Transverse colon (tissue), 4 donors: Measurements from ENCODE around the gene ACOT4. TPM values are rescaled to one million over a fixed set of nuclear protein-coding genes. Genes with fewer than 3 reads are reported as not detected.
A peak's percentile ranks its signal among the peaks of the same experiment; 100 is the strongest.
"Not testable (repeated sequence)": the region's sequence is repeated elsewhere in the genome, so short reads cannot be mapped to it uniquely, and the experiment has no call there.

Experiments used
- DNase-seq: peaks from one replicate; pipeline ENCODE4 v3.0.0-alpha.2; 2019
- H3K27ac ChIP-seq, 4 donors: fragments of 200-600 bp; sonication (generic); 2 replicates each; pipeline ENCODE4 v1.5.1; 2016 to 2018; ENCODE audit warnings: inconsistent platforms in 4 of 4
- H3K27me3 ChIP-seq: fragments of 200-600 bp; sonication (generic); 2 replicates; pipeline ENCODE4 v1.5.1; 2017; ENCODE audit warnings: inconsistent platforms
- H3K36me3 ChIP-seq, 4 donors: fragments of 200-600 bp; sonication (generic); 2 replicates each; pipeline ENCODE4 v1.5.1; 2017 to 2019; ENCODE audit warnings: inconsistent platforms in 4 of 4
- H3K4me1 ChIP-seq, 4 donors: fragments of 200-600 bp; sonication (generic); 2 replicates each; pipeline ENCODE4 v1.5.1; 2017 to 2020; ENCODE audit warnings: inconsistent platforms in 4 of 4
- H3K4me3 ChIP-seq, 4 donors: fragments of 200-600 bp; sonication (generic); 1 replicate in 1 of 4; 2 replicates in 3 of 4; pipeline versions ENCODE4 v1.5.1 to v1.6.1; 2017 to 2019; ENCODE audit warnings: inconsistent platforms in 4 of 4
- H3K9me3 ChIP-seq, 2 donors: fragments of 200-600 bp; sonication (generic); 2 replicates each; pipeline ENCODE4 v1.5.1; 2017 to 2019; ENCODE audit warnings: inconsistent platforms in 2 of 2
- POLR2A ChIP-seq: fragments of 450-650 bp; IDR thresholded peaks from one replicate; pipeline ENCODE4 v1.6.1; 2016; ENCODE audit warnings: antibody characterized with exemption, mild to moderate bottlenecking, moderate library complexity
- POLR2AphosphoS5 ChIP-seq, 3 donors: sonication (generic); formaldehyde crosslinking; IDR thresholded peaks; one replicate each; pipeline ENCODE4 v1.6.1; 2016; ENCODE audit warnings: antibody characterized with exemption in 3 of 3
- WGBS, 2 donors: methylation state at CpG; one replicate each; pipeline ENCODE4 v1.1.5; 2018; ENCODE audit warnings: low coverage in 1 of 2; 5-methylcytosine and 5-hydroxymethylcytosine counted together
- in situ Hi-C, 4 donors: fragments of 200-750 bp; cut with MboI; loops; one replicate each; pipeline versions ENCODE4 v1.15.0 to v1.15.1; 2017; ENCODE audit warnings: low sequenced_read_pairs in 3 of 4, low pct_ligation_motif_present in 1 of 4, low pct_unique_long_range_greater_than_20kb in 1 of 4
- intact Hi-C: fragments of 100-400 bp; cut with DNase I; formaldehyde crosslinking; loops from one replicate; pipeline ENCODE4 v1.15.1; 2023; ENCODE audit warnings: low total_unique reads
- total RNA-seq, 4 donors: library from RNA; depleted of rRNA; stranded (reverse); fragments of >200 nt; gene quantifications; one replicate each; pipeline ENCODE4 v1.1.0, GENCODE V29; 2016
- TF ChIP-seq, protein P1 (sequence below), 5 experiments: fragments of 200-600 bp in 3 of 5; fragments of 450-650 bp in 2 of 5; sonication (generic) in 3 of 5; IDR thresholded peaks; 1 replicate in 2 of 5; 2 replicates in 3 of 5; pipeline ENCODE4 v1.5.1; 2016 to 2017; ENCODE audit warnings: antibody characterized with exemption in 5 of 5, inconsistent platforms in 3 of 5, mild to moderate bottlenecking in 2 of 5, moderate library complexity in 1 of 5

Gene ACOT4
- total RNA-seq, 4 donors from 2014 or later = 3.5 to 5.2 TPM; not detected in 2

GRCh38 chr14:73568886-73569184 lies 22.8 kb upstream of the ACOT4 start:
- H3K36me3 ChIP-seq, DNase-seq, H3K27me3 ChIP-seq, H3K9me3 ChIP-seq, in situ Hi-C loops: not testable (repeated sequence)
- 8 to 12% methylated on average over 3 to 4 of the region's 4 CpGs for WGBS, 2 donors
- H3K4me3 ChIP-seq = peak overlapping the region; percentile 62 to 83 (median 67)
- TF ChIP-seq, protein P1, sequence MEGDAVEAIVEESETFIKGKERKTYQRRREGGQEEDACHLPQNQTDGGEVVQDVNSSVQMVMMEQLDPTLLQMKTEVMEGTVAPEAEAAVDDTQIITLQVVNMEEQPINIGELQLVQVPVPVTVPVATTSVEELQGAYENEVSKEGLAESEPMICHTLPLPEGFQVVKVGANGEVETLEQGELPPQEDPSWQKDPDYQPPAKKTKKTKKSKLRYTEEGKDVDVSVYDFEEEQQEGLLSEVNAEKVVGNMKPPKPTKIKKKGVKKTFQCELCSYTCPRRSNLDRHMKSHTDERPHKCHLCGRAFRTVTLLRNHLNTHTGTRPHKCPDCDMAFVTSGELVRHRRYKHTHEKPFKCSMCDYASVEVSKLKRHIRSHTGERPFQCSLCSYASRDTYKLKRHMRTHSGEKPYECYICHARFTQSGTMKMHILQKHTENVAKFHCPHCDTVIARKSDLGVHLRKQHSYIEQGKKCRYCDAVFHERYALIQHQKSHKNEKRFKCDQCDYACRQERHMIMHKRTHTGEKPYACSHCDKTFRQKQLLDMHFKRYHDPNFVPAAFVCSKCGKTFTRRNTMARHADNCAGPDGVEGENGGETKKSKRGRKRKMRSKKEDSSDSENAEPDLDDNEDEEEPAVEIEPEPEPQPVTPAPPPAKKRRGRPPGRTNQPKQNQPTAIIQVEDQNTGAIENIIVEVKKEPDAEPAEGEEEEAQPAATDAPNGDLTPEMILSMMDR (IDR thresholded peaks at IDR 0.05) = peak in 1 of 5 experiments; percentile 25
- intact Hi-C loops = loop anchor here (10.0 kb wide), 1 partner anchor 54 kb away; no protein-coding TSS in a partner anchor
- peaks cover 9 to 28% (median 20%) of the 10 kb centered on the region in 4 donors for H3K4me1 ChIP-seq
- H3K27ac ChIP-seq = peak overlapping the region; percentile 90 to 95 (median 93)

GRCh38 chr14:73569185-73569958 lies 22.3 kb upstream of the ACOT4 start, which contains the start of gene ACOT2:
ACOT2 (plus strand) TSS chr14:73569213; CDS start chr14:73569241, 28 bp downstream.
- TF ChIP-seq, protein P1 (IDR thresholded peaks at IDR 0.05) = peak in 1 of 5 experiments; percentile 4
- TF ChIP-seq POLR2A (peak; percentile 58), POLR2AphosphoS5 (IDR thresholded peaks at IDR 0.05) (peak; percentile 56 to 78 (median 68))
- DNase-seq = peak; percentile 85
- H3K9me3 ChIP-seq, H3K36me3 ChIP-seq, in situ Hi-C loops, H3K27me3 ChIP-seq: not testable (repeated sequence)
- Histone ChIP-seq H3K4me1 (peaks cover 9 to 28% (median 20%) of the 10 kb centered on the region in 4 donors), H3K4me3 (peak within 1 kb of the TSS; percentile 62 to 83 (median 67)), H3K27ac (peak within 1 kb of the TSS; percentile 90 to 95 (median 93))
- WGBS, 2 donors = 2% methylated on average over 32 of the region's 83 CpGs; no CpG with 5 or more reads in 1 of the 2 donors
- intact Hi-C loops = loop anchor here (10.0 kb wide), 1 partner anchor 55 kb away; no protein-coding TSS in a partner anchor

- H3K36me3 ChIP-seq, in situ Hi-C loops, H3K9me3 ChIP-seq, H3K4me3 ChIP-seq, H3K27me3 ChIP-seq: not testable (repeated sequence)
- TF ChIP-seq, protein P1 (IDR thresholded peaks at IDR 0.05) = peak; percentile 45 to 70 (median 53)
- intact Hi-C loops = loop anchor here (5.0 kb wide), 1 partner anchor 34 kb away; the partner anchor contains the start of gene ACOT1
- WGBS, 2 donors = 10 to 40% methylated on average over 2 to 8 of the region's 8 CpGs
- Histone ChIP-seq H3K27ac (peak overlapping the region in 2 of 4 donors; percentile 92 to 94), H3K4me1 (peaks cover 9 to 28% (median 20%) of the 10 kb centered on the region in 4 donors)
- peak; percentile 76 for DNase-seq
Measured at GRCh38 chr14:73570913-73571312, 20.8 kb upstream of the ACOT4 start.

DNA sequence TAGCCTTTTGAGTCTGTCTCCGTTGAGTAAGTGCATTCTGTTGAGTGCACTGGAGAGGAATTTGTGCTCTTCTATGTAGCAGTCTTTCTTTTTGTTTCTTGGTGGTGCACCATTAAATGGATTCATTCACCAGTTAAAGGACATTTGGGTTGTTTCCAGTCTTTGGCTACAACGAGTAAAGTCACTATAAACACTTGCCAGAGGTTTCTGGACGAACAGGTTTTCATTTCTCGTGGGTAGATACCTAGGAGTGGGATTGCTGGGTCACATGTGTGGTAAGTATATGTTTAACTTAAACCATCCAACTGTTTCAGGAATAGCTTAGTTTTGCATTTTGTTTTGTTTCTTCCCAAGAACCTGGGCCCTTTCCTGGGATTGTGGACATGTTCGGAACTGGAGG lies 18.6 kb upstream of the ACOT4 start:
- intact Hi-C loops = loop anchor here (5.0 kb wide), 1 partner anchor 36 kb away; the partner anchor contains the start of gene ACOT1
- in situ Hi-C loops, H3K27ac ChIP-seq: not testable (repeated sequence)

DNA sequence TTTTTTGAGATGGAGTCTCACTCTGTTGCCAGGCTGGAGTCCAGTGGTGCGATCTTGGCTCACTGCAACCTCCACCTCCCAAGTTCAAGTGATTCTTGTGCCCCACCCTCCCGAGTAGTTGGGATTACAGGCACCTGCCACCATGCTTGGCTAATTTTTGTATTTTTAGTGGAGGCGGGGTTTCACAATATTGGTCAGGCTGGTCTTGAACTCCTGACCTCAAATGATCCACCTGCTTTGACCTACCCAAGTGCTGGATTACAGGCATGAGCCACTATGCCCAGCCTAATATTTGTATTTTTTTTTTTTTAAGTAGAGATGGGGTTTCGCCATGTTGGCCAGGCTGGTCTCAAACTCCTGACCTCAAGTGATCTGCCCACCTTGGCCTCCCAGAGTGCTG lies 17.9 kb upstream of the ACOT4 start:
- DNase-seq, H3K27ac ChIP-seq, H3K27me3 ChIP-seq, in situ Hi-C loops, H3K4me3 ChIP-seq, H3K9me3 ChIP-seq, H3K4me1 ChIP-seq: not testable (repeated sequence)
- WGBS, 2 donors = 89 to 93% methylated on average over 2 to 4 of the region's 4 CpGs
- intact Hi-C loops = loop anchor here (5.0 kb wide), 1 partner anchor 36 kb away; the partner anchor contains the start of gene ACOT1
- peaks cover 0 to 13% (median 0%) of the 10 kb centered on the region in 4 donors for H3K36me3 ChIP-seq

More for the DNA sequence above, 18.6 kb upstream of the ACOT4 start:
- not testable (repeated sequence) for H3K9me3 ChIP-seq, DNase-seq, H3K4me3 ChIP-seq, H3K27me3 ChIP-seq
- H3K4me1 ChIP-seq = peaks cover 7 to 15% (median 11%) of the 10 kb centered on the region in 4 donors
- WGBS, 2 donors = 59% methylated on average over 5 of the region's 5 CpGs; no CpG with 5 or more reads in 1 of the 2 donors
- H3K36me3 ChIP-seq = peaks cover 0 to 13% (median 0%) of the 10 kb centered on the region in 4 donors

- H3K4me3 ChIP-seq, H3K27me3 ChIP-seq, H3K4me1 ChIP-seq, H3K27ac ChIP-seq, H3K9me3 ChIP-seq, DNase-seq, in situ Hi-C loops: not testable (repeated sequence)
- peaks cover 0 to 13% (median 0%) of the 10 kb centered on the region in 4 donors for H3K36me3 ChIP-seq
- 92% methylated on average over 7 of the region's 7 CpGs; no CpG with 5 or more reads in 1 of the 2 donors for WGBS, 2 donors
- intact Hi-C loops = loop anchor here (5.0 kb wide), 1 partner anchor 37 kb away; the partner anchor contains the start of gene ACOT1
Measured at GRCh38 chr14:73574251-73574650, 17.4 kb upstream of the ACOT4 start.
